Measurements from ENCODE around the gene PRAMEF11.
"Not testable (repeated sequence)": the region's sequence is repeated elsewhere in the genome, so short reads cannot be mapped to it uniquely, and the experiment has no call there.

PRAMEF11 gene

DNA sequence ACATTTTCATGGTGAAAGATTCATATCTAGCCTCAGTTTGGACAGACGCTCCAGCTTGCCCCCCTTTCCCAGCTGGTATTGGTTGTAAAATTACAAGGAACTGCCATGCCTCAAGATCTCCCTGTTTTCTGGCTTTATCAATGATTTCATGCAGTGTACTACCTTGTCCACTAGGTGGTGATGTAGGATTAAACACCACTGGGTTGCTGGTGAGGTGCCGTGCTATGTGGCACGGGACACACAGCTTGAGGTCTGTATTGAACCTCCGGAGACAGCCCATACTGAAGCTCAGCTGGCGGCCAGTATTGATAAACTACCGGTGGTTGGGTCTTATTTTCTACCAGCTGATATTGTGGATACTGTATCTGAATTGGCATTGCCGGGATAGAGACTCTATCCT lies 47.4 kb downstream of the PRAMEF11 start:
- not testable (repeated sequence) for H4K20me1 ChIP-seq (ENCODE audit: insufficient read depth, low read length)

DNA sequence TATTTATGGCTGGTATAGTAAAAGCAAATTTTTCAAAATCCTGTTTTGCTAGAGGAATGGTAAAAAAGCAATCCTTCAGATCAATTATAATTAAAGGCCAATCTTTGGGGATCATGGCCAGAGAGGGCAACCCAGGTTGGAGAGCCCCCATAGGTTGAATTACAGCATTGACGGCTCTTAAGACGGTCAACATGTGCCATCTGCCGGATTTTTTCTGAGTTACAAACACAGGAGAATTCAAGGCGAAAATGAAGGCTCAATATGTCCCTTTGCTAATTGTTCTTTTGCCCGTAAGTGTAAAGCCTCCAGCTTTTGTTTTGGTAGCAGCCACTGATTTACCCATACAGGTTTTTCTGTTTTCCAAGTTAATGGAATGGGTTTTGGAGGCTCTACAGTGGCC lies 49.7 kb downstream of the PRAMEF11 start:
- H3F3A ChIP-seq (ENCODE audit: insufficient read depth, low read length); H3K27ac ChIP-seq (ENCODE audit: low read depth, low read length, poor library complexity, severe bottlenecking); H3K4me3 ChIP-seq (ENCODE audit: low read depth, low read length, poor library complexity, severe bottlenecking); H3K9me2 ChIP-seq (ENCODE audit: low read depth, low read length); H4K20me1 ChIP-seq (ENCODE audit: insufficient read depth, low read length); H3K4me2 ChIP-seq (ENCODE audit: low read length); H3K79me2 ChIP-seq (ENCODE audit: insufficient read depth, low read length); H3K9ac ChIP-seq (ENCODE audit: low read length); H3K4me1 ChIP-seq (ENCODE audit: insufficient read depth, low read length, severe bottlenecking); H3K36me3 ChIP-seq (ENCODE audit: insufficient read depth, low read length); H3K9me3 ChIP-seq (ENCODE audit: low read length); H3K27me3 ChIP-seq (ENCODE audit: insufficient read depth, low read length); H2AFZ ChIP-seq (ENCODE audit: low read length): not testable (repeated sequence)

More for the DNA sequence above, 47.4 kb downstream of the PRAMEF11 start:
- H3K4me2 ChIP-seq (ENCODE audit: low read length); H3K36me3 ChIP-seq (ENCODE audit: insufficient read depth, low read length); H3K9me3 ChIP-seq (ENCODE audit: low read length); H3K79me2 ChIP-seq (ENCODE audit: insufficient read depth, low read length); H3K4me1 ChIP-seq (ENCODE audit: insufficient read depth, low read length, severe bottlenecking); H3K9me2 ChIP-seq (ENCODE audit: low read depth, low read length); H3K27me3 ChIP-seq (ENCODE audit: insufficient read depth, low read length); H3K4me3 ChIP-seq (ENCODE audit: low read depth, low read length, poor library complexity, severe bottlenecking); H3K9ac ChIP-seq (ENCODE audit: low read length); H3K27ac ChIP-seq (ENCODE audit: low read depth, low read length, poor library complexity, severe bottlenecking); H3F3A ChIP-seq (ENCODE audit: insufficient read depth, low read length); H2AFZ ChIP-seq (ENCODE audit: low read length): not testable (repeated sequence)
- TF ChIP-seq, protein P1, sequence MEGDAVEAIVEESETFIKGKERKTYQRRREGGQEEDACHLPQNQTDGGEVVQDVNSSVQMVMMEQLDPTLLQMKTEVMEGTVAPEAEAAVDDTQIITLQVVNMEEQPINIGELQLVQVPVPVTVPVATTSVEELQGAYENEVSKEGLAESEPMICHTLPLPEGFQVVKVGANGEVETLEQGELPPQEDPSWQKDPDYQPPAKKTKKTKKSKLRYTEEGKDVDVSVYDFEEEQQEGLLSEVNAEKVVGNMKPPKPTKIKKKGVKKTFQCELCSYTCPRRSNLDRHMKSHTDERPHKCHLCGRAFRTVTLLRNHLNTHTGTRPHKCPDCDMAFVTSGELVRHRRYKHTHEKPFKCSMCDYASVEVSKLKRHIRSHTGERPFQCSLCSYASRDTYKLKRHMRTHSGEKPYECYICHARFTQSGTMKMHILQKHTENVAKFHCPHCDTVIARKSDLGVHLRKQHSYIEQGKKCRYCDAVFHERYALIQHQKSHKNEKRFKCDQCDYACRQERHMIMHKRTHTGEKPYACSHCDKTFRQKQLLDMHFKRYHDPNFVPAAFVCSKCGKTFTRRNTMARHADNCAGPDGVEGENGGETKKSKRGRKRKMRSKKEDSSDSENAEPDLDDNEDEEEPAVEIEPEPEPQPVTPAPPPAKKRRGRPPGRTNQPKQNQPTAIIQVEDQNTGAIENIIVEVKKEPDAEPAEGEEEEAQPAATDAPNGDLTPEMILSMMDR (IDR thresholded peaks at IDR 0.05; ENCODE audit: low read length): peak; percentile 6; the same call in 1 of the 2 replicates

DNA sequence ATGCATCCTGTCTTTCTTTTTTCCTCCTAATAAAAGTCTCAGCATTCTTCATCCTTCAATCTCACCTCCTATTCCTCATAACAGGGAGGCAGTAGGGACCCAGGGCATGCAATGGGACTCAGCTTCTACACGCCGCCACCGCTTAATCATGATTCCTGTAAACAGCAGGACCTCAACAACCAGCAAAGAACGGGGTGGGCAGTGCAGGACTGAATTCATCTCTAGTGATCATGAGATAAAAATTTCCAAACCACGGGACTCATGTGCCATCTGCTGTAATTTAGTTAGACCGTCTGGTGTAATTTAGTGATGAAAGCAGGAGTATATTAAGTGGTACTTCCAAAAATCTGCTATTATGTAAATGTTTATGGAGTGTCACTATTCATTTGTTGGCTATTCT lies 52.3 kb downstream of the PRAMEF11 start:
- no peak overlapping the region for H3K4me2 ChIP-seq (ENCODE audit: low read length)
- no peak overlapping the region for H3K4me3 ChIP-seq (ENCODE audit: low read depth, low read length, poor library complexity, severe bottlenecking)
- H3K27ac ChIP-seq (ENCODE audit: low read depth, low read length, poor library complexity, severe bottlenecking): no peak overlapping the region
- H3F3A ChIP-seq (ENCODE audit: insufficient read depth, low read length): no peaks in the 10 kb centered on the region
- no peak overlapping the region for H3K9ac ChIP-seq (ENCODE audit: low read length)
- no peaks in the 10 kb centered on the region for H3K9me2 ChIP-seq (ENCODE audit: low read depth, low read length)
- H3K4me1 ChIP-seq (ENCODE audit: insufficient read depth, low read length, severe bottlenecking): no peaks in the 10 kb centered on the region
- no peak overlapping the region for H2AFZ ChIP-seq (ENCODE audit: low read length)
- H3K9me3 ChIP-seq (ENCODE audit: low read length): no peaks in the 10 kb centered on the region
- H3K27me3 ChIP-seq (ENCODE audit: insufficient read depth, low read length): no peaks in the 10 kb centered on the region
- TF ChIP-seq, protein P1 (IDR thresholded peaks at IDR 0.05; ENCODE audit: low read length): no peak
- TF ChIP-seq EZH2 (IDR thresholded peaks at IDR 0.05; ENCODE audit: borderline replicate concordance, low read length): no peak
- no peaks in the 10 kb centered on the region for H4K20me1 ChIP-seq (ENCODE audit: insufficient read depth, low read length)
- no peaks in the 10 kb centered on the region for H3K36me3 ChIP-seq (ENCODE audit: insufficient read depth, low read length)
- H3K79me2 ChIP-seq (ENCODE audit: insufficient read depth, low read length): no peaks in the 10 kb centered on the region

DNA sequence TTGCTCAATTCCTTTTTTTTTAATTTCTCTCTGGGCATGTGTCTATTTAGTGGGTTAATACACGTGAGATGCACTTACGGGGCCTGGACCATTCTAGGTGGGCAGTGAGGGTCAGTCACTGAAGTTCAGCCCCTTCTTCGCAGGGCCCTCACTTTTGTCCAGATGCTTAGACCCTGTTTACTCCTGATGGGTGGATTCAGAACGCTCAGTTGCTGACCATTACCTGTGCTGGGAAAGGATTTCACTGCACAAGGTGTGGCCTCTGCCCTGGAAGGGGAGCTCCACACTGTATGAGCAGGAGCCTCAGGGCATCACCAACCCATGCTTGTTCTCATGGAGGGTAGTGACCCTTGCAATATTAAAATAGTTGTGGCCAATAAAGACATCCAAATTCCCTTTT lies 53.1 kb downstream of the PRAMEF11 start:
- Histone ChIP-seq H3F3A (ENCODE audit: insufficient read depth, low read length) (no peaks in the 10 kb centered on the region), H4K20me1 (ENCODE audit: insufficient read depth, low read length) (no peaks in the 10 kb centered on the region), H3K9me2 (ENCODE audit: low read depth, low read length) (no peaks in the 10 kb centered on the region), H3K27ac (ENCODE audit: low read depth, low read length, poor library complexity, severe bottlenecking) (no peak overlapping the region), H3K9ac (ENCODE audit: low read length) (no peak overlapping the region), H3K36me3 (ENCODE audit: insufficient read depth, low read length) (no peaks in the 10 kb centered on the region), H3K4me1 (ENCODE audit: insufficient read depth, low read length, severe bottlenecking) (no peaks in the 10 kb centered on the region), H2AFZ (ENCODE audit: low read length) (no peak overlapping the region), H3K27me3 (ENCODE audit: insufficient read depth, low read length) (0 out of 2 replicates have a peak, but pooled peaks cover 4% of the 10 kb centered on the region), H3K4me3 (ENCODE audit: low read depth, low read length, poor library complexity, severe bottlenecking) (no peak overlapping the region), H3K79me2 (ENCODE audit: insufficient read depth, low read length) (no peaks in the 10 kb centered on the region), H3K9me3 (ENCODE audit: low read length) (no peaks in the 10 kb centered on the region), H3K4me2 (ENCODE audit: low read length) (no peak overlapping the region)
- no peak for TF ChIP-seq EZH2 (IDR thresholded peaks at IDR 0.05; ENCODE audit: borderline replicate concordance, low read length)
- TF ChIP-seq, protein P1 (IDR thresholded peaks at IDR 0.05; ENCODE audit: low read length): no peak

Measured in OCI-LY1 (cell line).